GM18519 (cell line): ENCODE results near the gene PAX2.

ENCODE experiments used
- ATAC-seq: cut with Tn5 transposase; IDR thresholded peaks from one replicate; pipeline ENCODE4 v1.9.1; 2021; ENCODE audit warnings: mild to moderate bottlenecking, moderate library complexity; ENCODE audit not compliant: unreplicated experiment, low FRiP score

PAX2 gene

DNA sequence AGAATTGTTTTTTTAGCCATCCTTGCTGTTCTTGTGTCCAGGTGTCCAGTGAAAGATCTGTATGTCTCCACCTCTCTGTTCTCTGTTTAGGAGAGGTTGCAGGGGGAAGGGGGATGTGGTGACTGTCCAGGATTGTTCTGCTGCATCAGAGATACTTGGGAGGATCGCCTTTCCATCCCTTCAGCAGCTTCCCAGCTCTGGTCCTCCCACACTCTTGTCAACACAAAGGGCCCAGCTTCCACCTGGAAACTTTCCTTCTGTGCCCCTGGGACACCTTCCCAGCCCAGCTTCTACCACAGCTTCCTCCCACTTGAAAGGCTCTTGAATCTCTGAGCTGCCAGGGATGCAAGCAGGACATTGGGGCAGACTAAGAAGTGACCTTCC lies 85.3 kb downstream of the PAX2 start:
- no peak for ATAC-seq

DNA sequence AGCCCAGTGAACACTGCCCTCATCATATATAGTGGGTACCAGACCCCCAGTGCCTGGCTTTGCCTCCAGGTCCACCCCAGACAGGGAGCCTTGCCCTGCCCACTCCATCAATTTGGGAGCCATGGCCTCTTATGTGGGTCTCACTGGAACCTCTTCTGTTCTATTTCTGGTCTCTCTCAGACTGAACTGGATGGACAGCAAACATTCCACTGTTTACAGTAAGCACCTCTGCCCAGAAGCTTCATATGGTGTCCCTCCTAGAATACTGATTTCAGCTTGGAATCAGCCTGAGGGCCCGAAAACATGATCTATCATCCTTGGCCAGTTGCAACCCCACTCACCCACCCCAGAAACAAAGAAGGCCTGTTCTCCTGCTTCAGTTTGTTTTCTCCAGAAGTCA lies 86.4 kb downstream of the PAX2 start:
- no peak for ATAC-seq

DNA sequence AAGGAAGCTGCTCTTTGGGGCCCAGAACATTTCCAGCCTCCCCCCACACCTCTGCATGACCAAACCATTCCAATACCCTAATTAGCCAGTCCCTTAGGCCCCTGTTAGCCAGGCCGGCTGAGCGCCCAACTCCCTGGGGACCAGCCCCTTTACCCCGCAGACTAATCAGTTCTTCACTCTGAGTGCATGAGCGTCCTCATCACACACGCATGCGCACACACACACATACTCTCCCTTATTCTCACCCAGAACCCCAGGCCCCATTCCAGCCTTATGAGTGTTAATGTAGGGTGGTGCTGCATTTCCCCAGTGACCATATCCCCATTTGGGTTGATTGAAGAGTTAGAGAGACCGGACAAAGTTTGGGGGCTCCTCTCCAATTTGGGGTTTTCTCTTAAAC lies 90.4 kb downstream of the PAX2 start:
- ATAC-seq = no peak

DNA sequence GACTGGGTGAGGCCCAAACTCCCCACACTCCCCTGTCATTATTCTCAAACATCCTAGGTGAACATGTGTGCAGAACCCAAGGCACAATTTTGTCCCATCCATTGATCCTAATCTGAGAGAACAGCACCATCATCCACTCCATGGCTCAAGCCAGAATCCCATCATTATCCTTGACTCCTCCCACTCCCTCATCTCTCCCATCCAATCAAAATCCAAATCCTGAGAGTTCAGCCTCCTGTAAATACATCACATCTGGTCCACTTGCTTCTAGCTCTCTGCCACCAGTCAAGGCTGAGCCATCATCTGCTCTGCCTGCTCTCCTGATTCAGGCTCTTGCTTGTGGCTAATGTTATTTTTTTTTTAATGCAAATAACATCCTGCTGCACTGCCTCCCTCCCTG lies 91.5 kb downstream of the PAX2 start:
- ATAC-seq = no peak

DNA sequence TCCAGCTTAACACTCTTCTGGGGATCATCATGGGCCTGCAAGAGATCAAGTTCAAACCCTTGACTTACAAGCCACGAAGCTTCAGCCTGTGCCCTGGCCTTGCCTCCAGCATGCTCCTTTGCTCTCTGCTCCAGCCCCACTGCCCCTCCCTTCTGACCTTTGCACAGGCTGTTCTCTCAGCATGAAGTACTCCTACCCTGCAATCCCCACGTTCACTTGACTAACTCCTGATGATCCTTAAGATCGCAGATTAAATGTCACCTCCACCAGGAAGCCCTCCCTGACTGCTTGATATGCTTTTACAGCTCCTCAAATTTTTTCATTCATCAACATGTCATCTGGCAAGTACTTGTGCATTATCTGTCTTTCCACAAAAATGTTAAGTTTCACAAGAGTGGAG lies 91.9 kb downstream of the PAX2 start:
- no peak for ATAC-seq

DNA sequence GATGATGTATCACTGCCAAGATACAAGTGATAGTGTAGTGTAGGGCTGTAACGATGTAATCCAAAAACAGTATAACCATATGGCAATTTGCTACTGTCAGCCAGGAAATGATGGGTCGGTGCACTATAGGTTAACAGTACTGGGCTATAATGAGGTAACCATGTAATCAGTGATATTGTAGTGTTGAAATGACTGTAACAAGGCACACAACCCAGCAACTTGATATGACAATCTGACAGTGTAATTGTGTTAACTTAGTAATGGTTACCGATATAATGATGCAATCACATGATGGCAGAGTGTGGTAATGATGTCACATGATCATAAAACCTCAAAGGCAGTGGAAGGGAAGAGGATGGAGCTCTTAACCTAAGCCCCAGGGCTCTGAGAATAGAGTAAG lies 93.6 kb downstream of the PAX2 start:
- ATAC-seq = no peak

DNA sequence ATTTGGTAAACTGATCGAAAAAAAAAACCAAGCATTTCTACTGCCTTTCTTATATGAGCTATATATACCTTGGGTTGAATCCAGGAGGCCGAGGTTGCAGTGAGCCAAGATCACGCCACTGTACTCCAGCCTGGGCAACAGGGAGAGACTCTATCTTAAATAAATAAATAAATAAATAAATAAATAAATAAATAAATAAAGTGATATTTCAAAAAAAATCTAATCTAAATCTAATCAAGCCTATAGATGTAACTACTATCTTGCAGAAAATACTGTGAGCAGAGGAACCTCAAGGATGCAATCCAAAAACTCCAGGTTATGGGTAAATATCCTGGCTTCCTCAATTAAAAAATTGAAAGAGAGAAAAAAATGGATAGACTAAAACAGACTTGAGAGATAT lies 96.1 kb downstream of the PAX2 start:
- ATAC-seq = no peak

DNA sequence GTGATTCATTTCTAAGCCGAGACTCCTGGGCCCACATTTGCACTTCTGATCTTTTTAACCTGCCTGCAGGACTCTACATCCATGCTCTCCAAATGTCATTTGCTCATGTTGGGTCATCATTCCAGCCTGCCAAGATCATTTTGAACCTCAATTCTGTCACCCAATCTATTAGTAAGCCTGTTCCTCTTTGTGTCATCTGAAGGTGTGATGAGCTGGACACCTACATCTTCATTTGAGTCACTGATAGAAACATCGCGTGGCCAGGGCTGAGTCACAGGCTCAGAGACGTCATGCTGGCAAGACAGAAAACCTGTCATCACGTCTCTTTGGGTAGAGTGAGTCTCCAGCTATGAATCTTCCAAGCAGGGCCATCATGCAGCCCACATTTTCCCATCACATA lies 102.1 kb downstream of the PAX2 start:
- no peak for ATAC-seq

DNA sequence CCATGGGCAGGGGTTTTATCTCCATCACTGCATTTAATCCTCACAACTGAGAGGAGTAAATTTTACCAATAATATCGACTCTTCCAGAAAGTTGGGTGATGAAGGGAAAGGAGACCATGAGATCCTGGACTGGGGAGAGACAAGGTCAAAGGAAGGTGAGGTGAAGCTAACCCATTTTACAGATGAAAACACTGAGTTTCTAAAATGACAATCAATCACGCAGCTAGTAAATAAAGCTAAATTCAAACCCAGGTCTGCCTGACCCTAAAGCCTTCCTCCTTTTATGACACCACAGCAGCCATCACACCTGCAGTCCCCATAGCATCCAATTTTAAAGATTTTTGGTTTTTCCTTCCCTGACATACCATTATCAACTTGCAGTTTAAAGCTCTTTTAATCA lies 103.4 kb downstream of the PAX2 start:
- ATAC-seq = no peak

DNA sequence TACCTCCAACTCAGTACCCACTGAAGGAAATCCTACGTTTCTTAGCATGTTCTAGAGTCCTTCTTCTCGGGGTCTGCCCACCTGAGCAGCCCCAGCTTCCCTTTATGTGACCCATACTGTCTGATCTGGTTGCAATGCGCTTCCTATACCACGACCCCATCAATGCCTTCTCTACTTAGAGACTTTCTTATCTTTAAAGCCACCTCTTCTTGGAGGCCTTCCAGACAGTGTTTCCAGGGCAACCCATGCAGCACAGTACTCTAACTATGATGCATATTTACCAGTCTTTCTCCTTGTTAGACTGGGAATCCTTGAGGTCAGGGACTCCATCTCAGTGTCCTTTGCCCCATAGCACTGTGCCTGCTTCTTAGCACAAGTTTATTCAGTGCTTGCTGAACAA lies 112.9 kb downstream of the PAX2 start:
- ATAC-seq = no peak

DNA sequence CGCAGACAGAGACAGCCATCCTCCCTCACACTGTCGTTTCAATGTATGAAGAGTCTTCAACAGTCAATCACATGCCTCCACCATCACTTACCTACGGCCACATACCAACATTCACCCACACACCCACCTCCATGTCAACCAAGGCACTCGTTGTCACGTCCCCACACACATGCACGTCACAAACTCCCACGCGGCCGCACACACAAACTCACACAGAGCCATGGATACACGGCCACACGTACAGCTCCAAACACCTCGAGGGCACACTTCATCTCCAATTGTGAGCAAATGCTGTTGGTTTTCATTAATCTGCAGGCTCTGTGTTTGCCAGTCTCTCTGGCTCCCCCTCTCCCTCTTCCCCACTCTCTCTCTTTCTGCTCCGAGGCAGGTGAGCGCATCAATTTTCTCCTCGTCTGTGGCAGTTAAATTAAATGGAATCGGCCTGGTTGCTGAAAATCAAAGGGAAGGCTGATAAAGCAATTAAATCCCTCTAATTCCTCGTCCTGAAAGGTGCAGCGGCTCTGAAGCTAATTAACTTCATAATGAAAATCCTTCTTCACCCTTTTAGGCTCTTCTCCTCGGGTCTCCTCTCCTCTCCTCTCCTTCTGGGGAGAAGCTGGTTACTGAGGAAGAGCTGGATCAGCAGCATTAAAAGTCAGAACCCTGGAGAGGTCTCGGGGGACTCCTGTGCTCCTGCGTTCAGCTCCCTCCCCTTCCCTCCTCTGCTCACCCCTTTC lies 113.5 kb downstream of the PAX2 start:
- ATAC-seq = no peak

DNA sequence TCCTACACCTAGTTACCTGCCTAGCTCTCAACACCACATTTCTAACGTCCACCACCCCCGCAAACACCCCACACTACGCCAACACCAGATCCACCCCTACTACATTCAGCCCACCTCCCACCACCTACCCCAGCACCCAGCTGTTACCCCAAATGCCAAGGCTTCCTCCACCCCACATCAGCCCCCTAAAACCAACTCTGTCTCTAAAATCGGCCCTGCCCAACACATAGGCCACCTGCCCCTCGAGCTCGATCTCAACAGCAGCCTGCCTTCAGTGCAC lies 114.0 kb downstream of the PAX2 start:
- ATAC-seq = no peak

DNA sequence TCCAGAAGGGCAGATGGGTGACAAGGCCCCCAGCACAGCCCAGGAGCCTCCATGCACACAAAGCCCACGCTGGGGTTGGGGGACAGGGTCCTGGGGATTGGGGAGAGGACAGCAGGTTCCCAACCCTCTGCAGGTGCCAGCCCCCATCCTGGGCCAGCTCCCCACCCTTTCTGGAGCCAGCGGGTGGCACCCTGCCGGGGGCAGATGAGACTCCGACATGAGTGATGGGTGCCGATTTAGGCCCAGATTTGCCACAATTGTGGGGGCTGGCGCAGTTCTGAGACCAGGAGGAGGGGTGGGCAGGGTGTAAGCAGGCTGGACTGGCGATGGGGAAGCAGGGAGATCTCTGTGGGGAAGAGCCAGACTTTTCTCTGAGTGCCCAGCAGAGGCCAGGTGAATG lies 118.1 kb downstream of the PAX2 start:
- no peak for ATAC-seq

DNA sequence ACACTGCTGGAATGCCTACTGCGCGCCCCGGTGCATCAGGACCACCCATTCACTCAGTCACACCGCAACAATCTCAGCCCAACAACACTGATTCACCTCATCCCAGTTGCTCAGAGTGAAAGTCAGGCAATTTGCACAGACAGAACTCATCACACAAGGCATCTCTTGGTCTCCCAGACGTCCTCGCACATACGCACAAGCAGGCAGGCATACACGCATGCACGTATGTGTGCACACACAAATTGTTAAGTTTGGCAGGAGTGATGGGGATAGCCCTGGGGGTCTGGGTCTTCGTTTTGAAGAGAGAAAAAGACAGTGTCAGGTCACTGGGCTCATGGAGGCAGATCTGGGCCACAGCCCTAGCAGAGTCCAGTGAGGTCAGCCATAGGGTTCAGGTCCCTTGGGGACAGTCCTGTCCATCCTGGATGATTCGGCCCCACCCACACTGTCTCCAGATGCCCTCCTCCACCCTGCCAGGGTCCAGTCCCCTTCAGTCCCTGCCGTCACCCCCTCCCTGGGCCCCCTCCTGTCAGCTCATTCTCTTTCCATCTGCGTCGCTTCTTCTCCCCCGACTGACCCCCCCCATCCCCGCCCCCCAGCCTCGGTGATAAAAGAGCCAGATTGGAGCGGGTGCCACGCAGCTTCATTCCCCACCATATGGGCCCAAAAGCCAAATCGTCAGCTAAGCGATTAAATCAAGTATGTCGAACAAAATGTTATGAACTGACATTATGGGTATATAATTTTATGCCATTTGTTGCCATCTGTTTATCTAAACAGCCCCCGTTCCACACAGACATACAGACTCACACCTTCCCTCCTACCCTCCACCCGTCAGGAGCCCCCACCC lies 118.9 kb downstream of the PAX2 start:
- ATAC-seq = no peak

DNA sequence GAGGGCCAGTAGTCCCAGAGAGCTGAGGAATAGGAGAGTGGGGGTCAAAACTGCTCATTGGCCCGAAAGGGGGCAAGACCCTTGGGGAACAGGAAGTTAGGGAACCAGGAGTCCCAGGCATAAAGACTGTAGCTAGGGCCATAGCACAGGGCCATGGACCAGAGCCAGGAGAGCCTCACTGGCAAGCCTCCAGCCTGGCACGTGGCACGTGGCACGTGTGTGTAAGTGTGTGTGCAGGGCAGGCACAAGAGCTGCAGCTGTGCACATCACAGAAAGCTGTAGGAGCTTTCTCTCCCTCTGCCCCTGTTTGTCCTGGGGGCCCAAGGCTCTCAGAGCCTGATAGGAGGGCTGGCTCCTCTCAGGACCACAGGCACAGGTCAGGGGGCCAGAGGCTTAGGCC lies 119.6 kb downstream of the PAX2 start:
- ATAC-seq = no peak

DNA sequence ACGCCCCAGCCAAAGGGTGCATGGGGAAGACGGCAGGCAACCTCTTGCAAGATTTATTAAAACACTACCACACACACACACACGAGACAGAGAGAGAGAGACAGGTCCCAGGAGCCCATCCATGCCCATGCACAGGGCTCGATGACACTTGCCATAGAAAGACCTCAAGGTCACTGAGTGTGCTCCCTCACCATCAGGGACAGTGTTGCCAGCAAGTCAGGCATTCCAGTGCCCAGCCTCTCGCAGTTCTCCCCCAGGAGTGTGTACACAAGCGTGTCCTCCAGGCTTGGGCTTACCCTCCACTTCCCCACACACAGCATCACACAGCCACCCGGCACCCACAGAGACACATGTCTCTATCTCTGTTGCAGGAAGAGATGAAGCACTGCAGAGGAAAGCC lies 120.6 kb downstream of the PAX2 start:
- no peak for ATAC-seq

DNA sequence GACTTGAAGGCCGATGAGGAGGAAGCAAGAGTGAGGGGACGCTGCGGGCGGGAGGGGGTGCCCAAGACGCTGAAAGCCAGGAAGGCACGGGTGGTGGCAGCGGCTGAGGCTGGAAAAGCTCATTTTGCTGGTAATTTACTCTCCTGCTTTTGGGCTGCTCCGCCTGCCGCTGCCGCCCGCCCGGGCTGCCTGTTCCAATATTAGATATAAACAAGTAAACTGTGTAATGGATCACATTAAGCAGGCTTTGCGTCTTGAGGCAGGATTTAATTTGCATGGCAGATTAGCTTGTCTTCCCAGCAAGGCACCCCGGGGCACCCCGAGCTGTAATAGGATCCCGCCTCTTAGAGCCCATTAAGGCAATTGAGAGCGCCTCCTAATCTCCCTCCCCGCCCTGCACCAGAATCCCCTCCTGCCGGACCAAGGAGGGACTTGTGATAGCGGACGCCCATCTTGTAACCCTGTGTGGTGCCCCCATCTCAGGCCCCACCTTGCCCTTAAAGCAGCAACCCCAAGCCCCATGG lies 121.3 kb downstream of the PAX2 start:
- ATAC-seq = no peak

DNA sequence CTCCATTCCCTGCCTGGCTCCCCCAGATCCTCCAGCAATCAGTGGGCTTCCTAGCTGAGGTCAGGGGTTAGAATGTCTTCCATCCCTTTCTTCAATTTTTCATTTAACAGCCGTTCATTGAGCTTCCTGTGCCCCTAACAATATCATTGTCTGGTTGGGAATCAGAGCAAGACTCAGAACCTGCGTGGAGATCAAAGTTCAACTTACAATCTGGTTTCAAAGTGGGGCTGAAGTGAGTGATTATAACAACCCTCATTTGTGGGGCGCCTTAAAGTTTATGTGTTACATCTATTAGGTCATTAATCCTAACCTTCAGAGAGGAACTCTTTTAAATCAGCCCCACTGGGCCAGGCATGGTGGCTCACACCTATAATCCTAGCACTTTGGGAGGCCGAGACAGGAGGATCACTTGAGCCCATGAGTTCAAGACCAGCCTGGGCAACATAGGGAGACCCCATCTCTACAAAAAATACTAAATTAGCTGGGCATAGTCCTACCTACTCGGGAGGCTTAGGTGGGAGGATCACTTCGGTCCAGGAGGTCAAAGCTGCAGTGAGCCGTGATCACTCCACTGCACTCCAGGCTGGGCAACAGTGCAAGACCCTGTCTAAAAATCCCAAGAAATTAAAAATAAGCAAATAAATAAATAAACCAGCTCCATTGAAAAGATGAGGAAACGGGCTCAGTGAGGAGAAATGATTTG lies 122.0 kb downstream of the PAX2 start:
- ATAC-seq = no peak

DNA sequence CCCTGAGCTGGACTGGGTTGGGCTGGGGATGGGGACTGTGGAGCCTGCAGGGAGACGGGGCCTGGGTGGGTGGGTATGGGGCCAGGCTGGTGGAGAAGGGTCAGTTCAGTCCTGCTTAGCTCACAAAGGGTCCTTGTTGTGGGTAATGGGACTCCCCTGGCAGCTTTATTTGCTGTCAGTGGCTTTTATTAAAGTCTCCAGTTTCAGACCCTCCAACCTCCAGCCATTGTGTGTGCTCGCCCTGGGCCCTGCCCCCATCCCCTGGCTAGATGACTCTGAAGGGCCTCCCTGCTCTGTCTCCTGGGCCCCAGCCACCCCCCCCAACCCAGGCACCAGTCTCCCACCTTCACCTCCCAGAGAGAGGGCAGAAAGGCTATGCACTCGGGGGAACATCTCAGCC lies 123.0 kb downstream of the PAX2 start:
- ATAC-seq = no peak

DNA sequence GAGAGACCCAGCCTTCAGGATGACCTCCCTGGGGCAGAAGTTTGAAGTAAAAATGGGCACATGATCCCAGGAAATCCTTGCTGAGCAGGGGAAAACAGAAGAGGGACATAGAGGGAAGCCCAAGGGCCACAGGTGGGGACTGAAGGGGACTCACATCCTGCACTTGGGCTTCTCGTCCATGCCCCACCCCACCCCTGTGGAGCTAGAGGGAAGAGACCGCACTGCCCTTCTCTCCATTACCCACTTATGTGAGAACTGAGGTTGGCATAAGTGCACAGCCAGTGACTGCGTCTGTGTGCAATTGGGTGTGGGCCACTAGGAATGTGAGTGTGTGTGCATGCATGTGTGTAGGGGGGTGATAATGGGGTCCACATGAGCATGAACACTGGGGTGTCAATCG lies 124.0 kb downstream of the PAX2 start:
- no peak for ATAC-seq

DNA sequence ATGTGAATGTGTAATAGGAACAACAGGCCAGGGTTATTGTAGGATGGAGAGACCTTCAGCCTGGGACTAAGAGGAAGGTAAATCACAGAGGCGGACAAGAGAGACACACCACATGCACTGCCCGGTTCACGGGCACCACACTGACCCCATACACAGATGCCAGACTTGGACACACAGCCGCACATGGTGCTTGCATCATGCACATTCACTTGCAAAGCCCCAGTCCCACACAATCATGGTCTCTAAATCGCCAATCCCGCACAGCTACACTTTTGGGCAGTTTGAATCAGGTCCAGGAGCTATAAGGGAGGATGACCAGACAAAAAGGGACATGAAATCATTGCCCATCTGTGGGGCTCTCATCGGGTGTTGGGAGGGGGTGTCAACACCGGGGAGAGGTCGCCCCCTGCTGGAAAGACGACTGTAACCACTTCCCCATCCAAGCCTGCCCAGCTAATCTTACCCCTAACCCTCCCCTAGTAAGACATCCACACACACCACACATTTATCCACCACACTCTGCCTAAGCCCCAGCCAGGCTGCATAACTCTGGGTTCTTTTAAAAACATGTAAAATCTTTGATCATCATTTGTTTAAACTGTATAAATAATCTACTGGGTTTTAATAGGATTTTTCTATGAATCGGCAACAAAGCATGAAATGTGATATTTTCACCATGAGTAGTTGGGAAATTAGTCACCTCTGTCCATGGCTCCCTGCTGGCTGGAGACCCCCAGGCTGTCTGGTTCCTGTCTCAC lies 126.8 kb downstream of the PAX2 start:
- ATAC-seq = no peak
